DND-41 (cell line): ENCODE data around the gene KCNJ1.

Source experiments
- ATAC-seq: fragments of 200-7000 bp; cut with Tn5 transposase; 3 replicates; pipeline ENCODE4 v1.9.1; 2021; ENCODE audit warnings: low read depth; ENCODE audit not compliant: insufficient read depth
- DNase-seq: peaks from one replicate; pipeline ENCODE4 v3.0.0-alpha.2; 2020
- H2AFZ ChIP-seq: 2 replicates; pipeline ENCODE4 v1.6.0; 2012; ENCODE audit warnings: low read depth, low read length
- H3K27ac ChIP-seq: 2 replicates; pipeline ENCODE4 v1.5.1; 2012; ENCODE audit warnings: low read length, inconsistent platforms
- H3K27me3 ChIP-seq: fragments of 200-600 bp; sonication (generic); 2 replicates; pipeline ENCODE4 v1.6.0; 2012; ENCODE audit warnings: low read length, mild to moderate bottlenecking, inconsistent platforms; ENCODE audit not compliant: insufficient read depth, poor library complexity
- H3K36me3 ChIP-seq: 2 replicates; pipeline ENCODE4 v1.5.1; 2012; ENCODE audit warnings: low read length, inconsistent platforms; ENCODE audit not compliant: insufficient read depth
- H3K4me1 ChIP-seq: 2 replicates; pipeline ENCODE4 v1.5.1; 2012; ENCODE audit warnings: mild to moderate bottlenecking, low read length; ENCODE audit not compliant: insufficient read depth
- H3K4me2 ChIP-seq: 2 replicates; pipeline ENCODE4 v1.6.0; 2012; ENCODE audit warnings: mild to moderate bottlenecking, moderate library complexity, low read length, inconsistent platforms; ENCODE audit not compliant: insufficient read depth
- H3K4me3 ChIP-seq, 2 experiments: fragments of 200-600 bp in 1 of 2; shearing (Covaris generic) in 1 of 2; 2 replicates each; pipeline ENCODE4 v1.5.1; 2012 to 2016; ENCODE audit warnings: inconsistent platforms in 2 of 2, low read length in 2 of 2, mild to moderate bottlenecking in 2 of 2, low read depth in 1 of 2, moderate library complexity in 1 of 2
- H3K79me2 ChIP-seq: 2 replicates; pipeline ENCODE4 v1.6.0; 2012; ENCODE audit warnings: low read length, inconsistent platforms; ENCODE audit not compliant: insufficient read depth
- H3K9ac ChIP-seq: 2 replicates; pipeline ENCODE4 v1.6.0; 2012; ENCODE audit warnings: low read depth, mild to moderate bottlenecking, inconsistent platforms, low read length, moderate library complexity
- H3K9me3 ChIP-seq: 2 replicates; pipeline ENCODE4 v1.5.1; 2012; ENCODE audit warnings: low read length, moderate library complexity, mild to moderate bottlenecking, inconsistent platforms; ENCODE audit not compliant: insufficient read depth, severe bottlenecking
- H4K20me1 ChIP-seq: 2 replicates; pipeline ENCODE4 v1.6.0; 2012; ENCODE audit warnings: low read length; ENCODE audit not compliant: insufficient read depth
- CTCF ChIP-seq: IDR thresholded peaks from 2 replicates; pipeline ENCODE4 v1.5.1; 2012; ENCODE audit warnings: borderline replicate concordance, low read length, moderate library complexity, mild to moderate bottlenecking; ENCODE audit not compliant: poor library complexity, severe bottlenecking; ENCODE audit errors: extremely low read depth
- EZH2 ChIP-seq: IDR thresholded peaks from 3 replicates; pipeline ENCODE4 v1.6.1; 2012; ENCODE audit warnings: borderline replicate concordance, low read depth, mild to moderate bottlenecking, moderate library complexity, low read length, inconsistent platforms; ENCODE audit not compliant: severe bottlenecking

Gene KCNJ1

GRCh38 chr11:128803011-128803410 is 64.1 kb downstream of the KCNJ1 start:
- ATAC-seq, result no peak

GRCh38 chr11:128802358-128802981 is 64.6 kb downstream of the KCNJ1 start:
- 0 out of 2 replicates have a peak, but pooled peaks cover 3% of the 10 kb centered on the region for H4K20me1 ChIP-seq
- ATAC-seq, result no peak
- no peaks in the 10 kb centered on the region for H3K4me1 ChIP-seq
- H3K4me2 ChIP-seq, result no peak overlapping the region
- H3K27ac ChIP-seq, result no peak overlapping the region
- H3K79me2 ChIP-seq, result no peaks in the 10 kb centered on the region
- no peaks in the 10 kb centered on the region for H3K27me3 ChIP-seq
- no peak overlapping the region for H3K4me3 ChIP-seq
- no peak overlapping the region for H3K9ac ChIP-seq
- no peaks in the 10 kb centered on the region for H3K9me3 ChIP-seq
- peaks cover 83% of the 10 kb centered on the region for H3K36me3 ChIP-seq
- no peak for DNase-seq
- TF ChIP-seq EZH2 (no peak), CTCF (peak; percentile 30)
- no peak overlapping the region for H2AFZ ChIP-seq

More at GRCh38 chr11:128803011-128803410, 64.1 kb downstream of the KCNJ1 start:
- no peak overlapping the region for H3K9ac ChIP-seq
- no peak overlapping the region for H2AFZ ChIP-seq
- no peaks in the 10 kb centered on the region for H3K4me1 ChIP-seq
- H3K4me3 ChIP-seq, result no peak overlapping the region
- no peaks in the 10 kb centered on the region for H3K79me2 ChIP-seq
- no peak for TF ChIP-seq CTCF
- no peak for TF ChIP-seq EZH2
- H3K4me2 ChIP-seq, result no peak overlapping the region
- no peaks in the 10 kb centered on the region for H3K27me3 ChIP-seq
- no peak for DNase-seq
- 0 out of 2 replicates have a peak, but pooled peaks cover 3% of the 10 kb centered on the region for H4K20me1 ChIP-seq
- no peaks in the 10 kb centered on the region for H3K9me3 ChIP-seq
- H3K36me3 ChIP-seq, result peaks cover 85% of the 10 kb centered on the region
- 0 out of 2 replicates have a peak overlapping the region, but pooled peaks have one; percentile 4 for H3K27ac ChIP-seq

- H2AFZ ChIP-seq, result no peak overlapping the region
- no peak overlapping the region for H3K27ac ChIP-seq
- DNase-seq (no peak), ATAC-seq (no peak)
- H3K79me2 ChIP-seq, result no peaks in the 10 kb centered on the region
- no peaks in the 10 kb centered on the region for H3K4me1 ChIP-seq
- H3K9ac ChIP-seq, result no peak overlapping the region
- no peak overlapping the region for H3K4me2 ChIP-seq
- 0 out of 2 replicates have a peak, but pooled peaks cover 3% of the 10 kb centered on the region for H4K20me1 ChIP-seq
- no peaks in the 10 kb centered on the region for H3K27me3 ChIP-seq
- TF ChIP-seq EZH2 (no peak), CTCF (no peak)
- H3K4me3 ChIP-seq, result no peak overlapping the region
- peaks cover 69% of the 10 kb centered on the region for H3K36me3 ChIP-seq
- H3K9me3 ChIP-seq, result no peaks in the 10 kb centered on the region
Measured at GRCh38 chr11:128800871-128801417, 66.2 kb downstream of the KCNJ1 start.
